AG09309 (cell line): ENCODE data around the gene TGFBRAP1.

Experiments used
- DNase-seq: peaks from one replicate; pipeline ENCODE4 v3.0.0-alpha.2; 2010; ENCODE audit warnings: low read depth
- H3K4me3 ChIP-seq: 2 replicates; pipeline ENCODE4 v1.5.1; 2011; ENCODE audit warnings: mild to moderate bottlenecking, low read depth, low read length, moderate library complexity; ENCODE audit not compliant: control insufficient read depth
- TF ChIP-seq, protein P1 (sequence below): IDR thresholded peaks from 2 replicates; pipeline ENCODE4 v1.5.1; 2011; ENCODE audit warnings: mild to moderate bottlenecking, low read depth, low read length, inconsistent platforms; ENCODE audit not compliant: insufficient read depth, control insufficient read depth; ENCODE audit errors: missing control alignments

TGFBRAP1 gene

GRCh38 chr2:105294844-105295481 lies 34.6 kb downstream of the TGFBRAP1 start:
- TF ChIP-seq, protein P1, sequence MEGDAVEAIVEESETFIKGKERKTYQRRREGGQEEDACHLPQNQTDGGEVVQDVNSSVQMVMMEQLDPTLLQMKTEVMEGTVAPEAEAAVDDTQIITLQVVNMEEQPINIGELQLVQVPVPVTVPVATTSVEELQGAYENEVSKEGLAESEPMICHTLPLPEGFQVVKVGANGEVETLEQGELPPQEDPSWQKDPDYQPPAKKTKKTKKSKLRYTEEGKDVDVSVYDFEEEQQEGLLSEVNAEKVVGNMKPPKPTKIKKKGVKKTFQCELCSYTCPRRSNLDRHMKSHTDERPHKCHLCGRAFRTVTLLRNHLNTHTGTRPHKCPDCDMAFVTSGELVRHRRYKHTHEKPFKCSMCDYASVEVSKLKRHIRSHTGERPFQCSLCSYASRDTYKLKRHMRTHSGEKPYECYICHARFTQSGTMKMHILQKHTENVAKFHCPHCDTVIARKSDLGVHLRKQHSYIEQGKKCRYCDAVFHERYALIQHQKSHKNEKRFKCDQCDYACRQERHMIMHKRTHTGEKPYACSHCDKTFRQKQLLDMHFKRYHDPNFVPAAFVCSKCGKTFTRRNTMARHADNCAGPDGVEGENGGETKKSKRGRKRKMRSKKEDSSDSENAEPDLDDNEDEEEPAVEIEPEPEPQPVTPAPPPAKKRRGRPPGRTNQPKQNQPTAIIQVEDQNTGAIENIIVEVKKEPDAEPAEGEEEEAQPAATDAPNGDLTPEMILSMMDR: peak; percentile 78
- DNase-seq: peak; percentile 44
- H3K4me3 ChIP-seq: no peak overlapping the region

DNA sequence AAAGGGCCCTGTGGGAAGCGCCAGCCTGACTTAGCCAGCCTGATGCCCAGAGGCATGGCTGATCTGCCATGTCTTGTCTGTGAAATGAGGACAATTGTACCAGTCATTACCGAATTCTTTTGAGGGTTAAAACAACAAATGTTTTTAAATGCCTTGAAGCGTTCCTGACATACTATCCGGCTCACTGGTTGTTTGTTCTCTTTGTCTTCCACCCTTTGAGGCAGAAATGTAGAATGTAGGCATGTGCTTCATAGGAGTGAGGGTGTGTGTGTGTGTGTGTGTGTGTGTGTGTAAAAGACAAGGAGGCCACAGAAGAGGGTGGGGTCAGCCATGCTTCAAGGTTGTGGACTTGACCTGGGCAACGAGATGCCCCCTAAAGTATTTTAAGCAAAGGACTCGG lies 35.5 kb downstream of the TGFBRAP1 start:
- no peak for DNase-seq
- TF ChIP-seq, protein P1: no peak
- H3K4me3 ChIP-seq: no peak overlapping the region

DNA sequence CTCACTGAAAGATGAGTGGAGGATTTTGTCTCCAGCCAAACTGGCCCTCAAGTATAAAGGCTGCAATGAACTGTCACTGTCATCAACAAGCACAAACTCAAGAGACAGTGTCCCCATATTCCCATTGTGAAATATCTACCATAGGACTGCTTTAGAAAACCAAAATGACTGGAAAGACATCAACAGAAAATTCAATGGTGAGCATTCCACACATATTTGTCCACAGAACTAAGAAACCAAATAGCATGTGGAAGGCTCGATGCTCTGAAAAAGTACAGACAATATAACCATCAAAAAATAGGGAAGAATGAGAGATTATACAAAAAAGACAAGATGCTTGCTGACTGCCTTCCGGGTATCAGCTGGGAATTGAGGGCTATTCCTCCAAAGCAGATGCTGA lies 37.6 kb downstream of the TGFBRAP1 start:
- TF ChIP-seq, protein P1: no peak
- no peak overlapping the region for H3K4me3 ChIP-seq

DNA sequence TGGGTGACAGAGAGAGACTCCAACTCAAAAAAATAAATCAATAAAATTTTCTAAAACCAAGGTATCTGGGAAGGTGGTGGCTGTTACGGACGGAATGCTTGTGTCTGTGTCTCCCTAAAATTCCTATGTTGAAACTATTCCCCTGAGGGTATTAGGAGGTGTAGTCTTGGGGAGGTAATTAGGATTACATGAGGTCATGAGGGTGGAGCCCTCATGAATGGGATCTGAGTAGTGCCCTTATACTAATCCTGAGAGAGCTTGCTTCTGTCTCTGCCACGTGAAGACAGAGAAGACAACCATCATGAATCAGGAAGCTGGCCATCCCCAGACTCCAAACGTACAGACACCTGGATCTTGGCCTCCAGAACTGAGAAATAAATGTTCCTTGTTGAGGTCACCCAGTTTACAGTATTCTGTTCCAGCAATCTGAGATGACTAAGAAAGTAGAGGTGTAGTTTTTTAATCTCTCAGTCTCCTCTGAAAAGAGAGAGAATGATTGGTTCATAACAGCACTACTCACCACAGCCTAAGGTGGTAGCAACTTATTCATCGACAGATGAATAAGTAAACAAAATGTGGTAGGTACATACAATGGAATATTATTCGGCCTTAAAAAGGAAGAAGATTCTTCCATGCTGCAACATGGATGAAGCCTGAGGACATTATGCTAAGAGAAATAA lies 38.4 kb downstream of the TGFBRAP1 start:
- H3K4me3 ChIP-seq: no peak overlapping the region
- TF ChIP-seq, protein P1: no peak
- DNase-seq: no peak

More for the DNA sequence above, 37.6 kb downstream of the TGFBRAP1 start:
- DNase-seq: no peak

DNA sequence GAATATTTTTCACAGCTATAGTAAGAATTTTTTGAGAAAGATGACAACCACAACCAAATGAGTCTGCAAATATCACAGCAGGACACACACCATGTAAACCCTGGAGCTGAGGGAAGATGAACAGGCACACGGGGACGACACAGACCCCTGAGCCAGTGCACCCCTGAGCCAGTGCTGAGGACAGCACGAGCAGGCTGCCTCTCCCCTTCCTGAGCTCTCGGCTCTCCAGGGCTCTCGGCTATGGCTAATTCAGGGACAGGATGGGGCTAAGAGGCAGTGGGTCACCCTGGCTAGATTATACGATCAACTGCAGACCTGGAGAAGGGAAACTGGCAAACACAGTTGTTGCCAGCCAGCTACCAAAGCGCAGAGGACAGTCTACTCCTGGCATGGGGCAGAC lies 41.4 kb downstream of the TGFBRAP1 start:
- no peak overlapping the region for H3K4me3 ChIP-seq
- TF ChIP-seq, protein P1: no peak
- DNase-seq: no peak

DNA sequence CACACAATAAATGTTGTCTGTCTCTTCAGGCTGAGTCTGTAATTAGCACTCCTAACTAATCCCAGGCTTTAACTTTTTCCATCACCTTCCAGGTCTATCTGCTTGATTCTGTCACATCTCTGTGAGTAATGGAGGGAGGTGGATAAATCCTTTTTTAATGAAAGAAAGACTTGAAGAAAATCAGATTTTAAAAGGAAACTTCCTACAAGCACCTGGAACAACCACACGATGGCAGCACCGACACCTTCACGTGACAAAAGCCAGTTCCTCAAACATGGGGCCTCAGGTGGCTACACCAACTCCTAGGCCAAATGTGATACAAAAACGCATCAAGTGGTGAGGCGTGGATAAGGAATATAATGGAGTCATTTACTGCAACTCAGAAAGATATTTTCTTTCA lies 41.8 kb downstream of the TGFBRAP1 start:
- TF ChIP-seq, protein P1: peak; percentile 57
- H3K4me3 ChIP-seq: no peak overlapping the region
- DNase-seq: no peak
